Liver (tissue), 9 donors: ENCODE results near the gene CCDC116. TPM values are rescaled to one million over a fixed set of nuclear protein-coding genes. Genes with fewer than 3 reads are reported as not detected.
"Not testable (repeated sequence)": the region's sequence is repeated elsewhere in the genome, so short reads cannot be mapped to it uniquely, and the experiment has no call there.

ENCODE experiments used
- DNase-seq: peaks from one replicate; pipeline ENCODE4 v3.0.0-alpha.2; 2017; ENCODE audit warnings: low spot score
- H3K27ac ChIP-seq, 2 donors: one replicate each; pipeline ENCODE4 v1.7.0; 2013; ENCODE audit warnings: inconsistent platforms in 2 of 2, low read length in 2 of 2, control low read depth in 1 of 2, low read depth in 1 of 2, mild to moderate bottlenecking in 1 of 2
- H3K27me3 ChIP-seq, 4 donors: one replicate each; pipeline versions ENCODE4 v1.6.1 to v1.7.0; 2013; ENCODE audit warnings: low read length in 3 of 4, inconsistent platforms in 1 of 4, mild to moderate bottlenecking in 1 of 4, moderate library complexity in 1 of 4; ENCODE audit not compliant: control insufficient read depth in 4 of 4, insufficient read depth in 4 of 4
- H3K36me3 ChIP-seq, 4 donors: one replicate each; pipeline versions ENCODE4 v1.6.1 to v1.7.0; 2013; ENCODE audit warnings: low read length in 3 of 4, mild to moderate bottlenecking in 3 of 4, low read depth in 1 of 4, moderate library complexity in 1 of 4; ENCODE audit not compliant: control insufficient read depth in 4 of 4, insufficient read depth in 3 of 4
- H3K4me1 ChIP-seq, 4 donors: one replicate each; pipeline versions ENCODE4 v1.6.1 to v1.7.0; 2013; ENCODE audit warnings: low read length in 3 of 4, mild to moderate bottlenecking in 3 of 4, moderate library complexity in 1 of 4; ENCODE audit not compliant: control insufficient read depth in 4 of 4, insufficient read depth in 4 of 4
- H3K4me3 ChIP-seq, 3 donors: one replicate each; pipeline versions ENCODE4 v1.6.1 to v1.7.0; 2013; ENCODE audit warnings: low read length in 3 of 3, control low read depth in 1 of 3, low read depth in 1 of 3, mild to moderate bottlenecking in 1 of 3
- H3K9ac ChIP-seq, 2 donors: one replicate each; pipeline ENCODE4 v1.7.0; 2013; ENCODE audit warnings: low read length in 2 of 2, mild to moderate bottlenecking in 2 of 2, moderate library complexity in 2 of 2, control low read depth in 1 of 2, low read depth in 1 of 2
- H3K9me3 ChIP-seq, 4 donors: one replicate each; pipeline versions ENCODE4 v1.6.1 to v1.7.0; 2013; ENCODE audit warnings: low read length in 3 of 4; ENCODE audit not compliant: control insufficient read depth in 4 of 4
- CTCF ChIP-seq: fragments of 150-350 bp; IDR thresholded peaks from 2 replicates; pipeline ENCODE4 v1.5.1; 2017; ENCODE audit warnings: improper control_type of control experiment, low read depth, low read length; ENCODE audit not compliant: missing input control
- EGR1 ChIP-seq, 2 donors: IDR thresholded peaks; 2 replicates each; pipeline ENCODE4 v1.6.1; 2016 to 2018; ENCODE audit warnings: antibody characterized with exemption in 2 of 2, low read depth in 2 of 2
- FOXA1 ChIP-seq: IDR thresholded peaks from 2 replicates; pipeline ENCODE4 v1.6.1; 2016; ENCODE audit warnings: antibody characterized with exemption
- FOXA2 ChIP-seq: IDR thresholded peaks from 2 replicates; pipeline ENCODE4 v1.6.1; 2016; ENCODE audit warnings: antibody characterized with exemption
- GABPA ChIP-seq, 2 donors: IDR thresholded peaks in 1 of 2; conservative IDR thresholded peaks in 1 of 2; 2 replicates each; pipeline ENCODE4 v1.6.1; 2016; ENCODE audit warnings: antibody characterized with exemption in 2 of 2, mild to moderate bottlenecking in 1 of 2, moderate library complexity in 1 of 2
- HNF4A ChIP-seq, 2 donors: conservative IDR thresholded peaks; 2 replicates each; pipeline ENCODE4 v1.6.1; 2016; ENCODE audit warnings: antibody characterized with exemption in 2 of 2, mild to moderate bottlenecking in 2 of 2
- HNF4G ChIP-seq: IDR thresholded peaks from 2 replicates; pipeline ENCODE4 v1.6.1; 2016; ENCODE audit warnings: antibody characterized with exemption
- JUND ChIP-seq, 2 donors: IDR thresholded peaks; 2 replicates each; pipeline ENCODE4 v1.6.1; 2016; ENCODE audit warnings: antibody characterized with exemption in 2 of 2
- MAX ChIP-seq: IDR thresholded peaks from 2 replicates; pipeline ENCODE4 v1.6.1; 2016; ENCODE audit warnings: antibody characterized with exemption
- NR2F2 ChIP-seq: IDR thresholded peaks from 2 replicates; pipeline ENCODE4 v1.6.1; 2016; ENCODE audit warnings: antibody characterized with exemption
- RAD21 ChIP-seq, 2 donors: IDR thresholded peaks; 2 replicates each; pipeline ENCODE4 v1.6.1; 2016; ENCODE audit warnings: antibody characterized with exemption in 2 of 2, mild to moderate bottlenecking in 2 of 2
- SP1 ChIP-seq: IDR thresholded peaks from 2 replicates; pipeline ENCODE4 v1.6.1; 2018; ENCODE audit warnings: antibody characterized with exemption, mild to moderate bottlenecking
- YY1 ChIP-seq: IDR thresholded peaks from 2 replicates; pipeline ENCODE4 v1.6.1; 2016; ENCODE audit warnings: antibody characterized with exemption, mild to moderate bottlenecking
- ZBTB33 ChIP-seq: IDR thresholded peaks from 2 replicates; pipeline ENCODE4 v1.6.1; 2016; ENCODE audit warnings: antibody characterized with exemption
- WGBS: extraction: QIAGEN DNeasy Blood & Tissue Kit; methylation state at CpG from one replicate; pipeline ENCODE4 v1.1.7; 2013; 5-methylcytosine and 5-hydroxymethylcytosine counted together
- polyA plus RNA-seq, 2 donors: library from polyadenylated mRNA; stranded (reverse) in 1 of 2; unstranded in 1 of 2; fragments of 200-250 nt in 1 of 2; fragments of >200 nt in 1 of 2; fragmentation: Nextera tagmentation in 1 of 2; extraction: Ambion mirVana in 1 of 2; gene quantifications; one replicate each; pipeline versions ENCODE4 v1.2.1 to v1.2.3, GENCODE V29; 2013 to 2015
- total RNA-seq, 2 donors: library from RNA; depleted of rRNA; stranded (reverse); fragments of >200 nt; gene quantifications; one replicate each; pipeline ENCODE4 v1.2.3, GENCODE V29; 2014
- TF ChIP-seq, protein P1 (sequence below): IDR thresholded peaks from 2 replicates; pipeline ENCODE4 v1.6.1; 2016; ENCODE audit warnings: antibody characterized with exemption
- TF ChIP-seq, protein P2 (sequence below): IDR thresholded peaks from 2 replicates; pipeline ENCODE4 v1.6.1; 2016; ENCODE audit warnings: antibody characterized with exemption, mild to moderate bottlenecking
- donor health status: healthy.
- donor health status: healthy.
- donor health status: healthy.
- donor health status: healthy.
- donor health status: healthy.

The CCDC116 gene
- total and polyA plus RNA-seq, 4 donors, result 0.05 to 0.08 (median 0.05) TPM; not detected in 1

DNA sequence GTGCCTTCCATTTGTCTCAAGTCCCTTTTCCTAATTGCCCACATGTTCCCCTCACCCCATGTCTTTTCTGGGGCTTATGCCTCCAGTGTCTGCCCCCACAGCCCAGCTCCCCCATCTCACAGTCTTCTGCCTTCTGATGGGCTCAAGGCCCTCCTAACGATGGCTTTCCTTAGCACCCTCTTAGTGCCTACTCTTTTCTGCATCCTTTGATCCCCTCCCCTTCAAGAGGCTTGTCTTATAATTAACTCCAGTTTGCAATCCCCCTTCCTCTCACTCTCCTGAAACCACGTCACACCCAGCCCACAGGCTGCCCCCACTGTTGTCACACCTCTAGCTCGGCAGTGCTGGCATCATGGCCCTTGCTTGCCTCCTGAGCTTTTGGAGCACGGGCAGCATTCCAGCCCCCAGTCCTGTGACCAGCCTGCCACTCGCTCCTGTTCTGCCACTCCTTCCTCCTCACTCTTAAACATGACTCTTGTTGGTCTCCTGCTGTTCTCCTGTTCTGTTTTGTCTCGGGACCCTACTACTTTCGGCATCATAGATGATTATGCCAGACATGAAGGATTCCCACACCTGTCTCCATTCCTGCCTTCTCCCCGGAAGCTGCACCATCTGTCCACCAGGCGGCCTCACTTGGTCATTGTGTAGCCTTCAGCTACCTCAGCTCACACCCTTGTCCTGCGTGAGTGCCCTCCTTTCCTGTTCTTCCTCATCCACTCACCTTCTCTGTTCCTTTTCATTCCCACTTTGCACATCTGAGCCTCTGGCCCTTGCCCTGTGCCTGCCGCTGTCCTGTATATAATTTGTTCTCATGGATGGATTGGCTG, 38.9 kb upstream of the CCDC116 start (continued):
- no peak for TF ChIP-seq CTCF
- no peak for TF ChIP-seq FOXA2

DNA sequence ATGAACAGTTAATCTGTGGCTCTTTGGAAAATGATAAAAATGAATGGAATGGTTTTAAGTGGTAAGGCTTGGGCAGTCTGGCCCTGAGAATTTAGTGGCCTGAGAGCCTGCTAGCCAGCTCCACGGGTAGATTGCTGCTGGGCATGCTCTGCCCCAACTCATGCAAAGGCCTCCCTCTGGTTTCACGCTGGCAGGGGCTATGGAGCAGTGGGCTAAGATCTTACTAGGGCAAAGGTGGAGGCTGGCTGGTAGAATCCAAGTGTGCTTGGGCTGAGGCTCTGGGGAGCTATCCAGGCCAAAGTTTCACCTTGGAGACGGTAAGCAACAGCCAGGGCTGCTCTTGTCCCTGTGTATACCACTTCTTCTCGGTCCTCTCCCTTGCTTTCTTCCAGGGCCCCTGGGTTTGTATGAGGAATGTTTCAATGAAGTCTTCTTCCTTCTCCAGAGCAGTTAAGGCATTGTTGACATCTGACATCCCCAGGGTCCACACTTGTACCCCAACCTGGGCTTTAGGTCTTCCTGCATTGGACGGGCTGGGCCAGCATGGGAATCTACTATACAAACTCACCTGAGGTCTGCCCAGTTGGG, 37.6 kb upstream of the CCDC116 start:
- TF ChIP-seq, protein P1, sequence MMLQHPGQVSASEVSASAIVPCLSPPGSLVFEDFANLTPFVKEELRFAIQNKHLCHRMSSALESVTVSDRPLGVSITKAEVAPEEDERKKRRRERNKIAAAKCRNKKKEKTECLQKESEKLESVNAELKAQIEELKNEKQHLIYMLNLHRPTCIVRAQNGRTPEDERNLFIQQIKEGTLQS, result no peak
- TF ChIP-seq ZBTB33, result no peak
- no peak for TF ChIP-seq HNF4A (conservative IDR thresholded peaks at IDR 0.05)
- no peak for TF ChIP-seq YY1
- no peak for TF ChIP-seq JUND (IDR thresholded peaks at IDR 0.05)
- TF ChIP-seq FOXA1, result no peak
- no peak for TF ChIP-seq CTCF
- TF ChIP-seq RAD21 (IDR thresholded peaks at IDR 0.05), result no peak
- no peak for TF ChIP-seq HNF4G
- TF ChIP-seq GABPA (IDR thresholded peaks at IDR 0.05 in 1 of 2, conservative IDR thresholded peaks at IDR 0.05 in 1 of 2), result no peak
- TF ChIP-seq, protein P2, sequence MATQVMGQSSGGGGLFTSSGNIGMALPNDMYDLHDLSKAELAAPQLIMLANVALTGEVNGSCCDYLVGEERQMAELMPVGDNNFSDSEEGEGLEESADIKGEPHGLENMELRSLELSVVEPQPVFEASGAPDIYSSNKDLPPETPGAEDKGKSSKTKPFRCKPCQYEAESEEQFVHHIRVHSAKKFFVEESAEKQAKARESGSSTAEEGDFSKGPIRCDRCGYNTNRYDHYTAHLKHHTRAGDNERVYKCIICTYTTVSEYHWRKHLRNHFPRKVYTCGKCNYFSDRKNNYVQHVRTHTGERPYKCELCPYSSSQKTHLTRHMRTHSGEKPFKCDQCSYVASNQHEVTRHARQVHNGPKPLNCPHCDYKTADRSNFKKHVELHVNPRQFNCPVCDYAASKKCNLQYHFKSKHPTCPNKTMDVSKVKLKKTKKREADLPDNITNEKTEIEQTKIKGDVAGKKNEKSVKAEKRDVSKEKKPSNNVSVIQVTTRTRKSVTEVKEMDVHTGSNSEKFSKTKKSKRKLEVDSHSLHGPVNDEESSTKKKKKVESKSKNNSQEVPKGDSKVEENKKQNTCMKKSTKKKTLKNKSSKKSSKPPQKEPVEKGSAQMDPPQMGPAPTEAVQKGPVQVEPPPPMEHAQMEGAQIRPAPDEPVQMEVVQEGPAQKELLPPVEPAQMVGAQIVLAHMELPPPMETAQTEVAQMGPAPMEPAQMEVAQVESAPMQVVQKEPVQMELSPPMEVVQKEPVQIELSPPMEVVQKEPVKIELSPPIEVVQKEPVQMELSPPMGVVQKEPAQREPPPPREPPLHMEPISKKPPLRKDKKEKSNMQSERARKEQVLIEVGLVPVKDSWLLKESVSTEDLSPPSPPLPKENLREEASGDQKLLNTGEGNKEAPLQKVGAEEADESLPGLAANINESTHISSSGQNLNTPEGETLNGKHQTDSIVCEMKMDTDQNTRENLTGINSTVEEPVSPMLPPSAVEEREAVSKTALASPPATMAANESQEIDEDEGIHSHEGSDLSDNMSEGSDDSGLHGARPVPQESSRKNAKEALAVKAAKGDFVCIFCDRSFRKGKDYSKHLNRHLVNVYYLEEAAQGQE, result no peak
- TF ChIP-seq NR2F2, result no peak
- no peak for TF ChIP-seq MAX
- no peak for TF ChIP-seq EGR1 (IDR thresholded peaks at IDR 0.05; ENCODE audit: low read depth in 2 of 2)
- no peak for TF ChIP-seq FOXA2
- TF ChIP-seq SP1, result no peak
- Histone ChIP-seq H3K9me3 (no peaks in the 10 kb centered on the region), H3K9ac (no peak overlapping the region), H3K4me3 (no peak overlapping the region), H3K4me1 (peaks cover 0 to 3% (median 0%) of the 10 kb centered on the region in 4 donors), H3K27ac (no peak overlapping the region), H3K36me3 (peaks cover 0 to 30% (median 22%) of the 10 kb centered on the region in 4 donors), H3K27me3 (no peaks in the 10 kb centered on the region)
- no peak for DNase-seq
- 93% methylated on average over 5 of the region's 5 CpGs for WGBS

GRCh38 chr22:21596356-21597135, 36.0 kb upstream of the CCDC116 start:
- not testable (repeated sequence) for H3K4me3 ChIP-seq, H3K4me1 ChIP-seq, H3K9me3 ChIP-seq, H3K27me3 ChIP-seq, H3K27ac ChIP-seq, H3K9ac ChIP-seq, DNase-seq
- H3K36me3 ChIP-seq, result peaks cover 0 to 30% (median 22%) of the 10 kb centered on the region in 4 donors
- WGBS, result 95% methylated on average over 13 of the region's 13 CpGs
